WTC11 (cell line): ENCODE data around the gene TEX19.
"Not testable (repeated sequence)": the region's sequence is repeated elsewhere in the genome, so short reads cannot be mapped to it uniquely, and the experiment has no call there.

ENCODE experiments used
- CTCF ChIP-seq: fragments of 200-600 bp; IDR thresholded peaks from 2 replicates; pipeline ENCODE4 v1.8.0; 2022; ENCODE audit warnings: antibody characterized with exemption
- MAX ChIP-seq: sonication (generic); formaldehyde crosslinking; IDR thresholded peaks from 2 replicates; pipeline ENCODE4 v1.8.0; 2022; ENCODE audit warnings: mild to moderate bottlenecking, missing genetic modification reagents
- NFYB ChIP-seq: sonication (generic); formaldehyde crosslinking; conservative IDR thresholded peaks from 2 replicates; pipeline ENCODE4 v1.8.0; 2022; ENCODE audit warnings: low read depth, missing genetic modification reagents
- ZSCAN18 ChIP-seq: fragments of 250-450 bp; sonication (Bioruptor Pico); IDR thresholded peaks from 2 replicates; pipeline ENCODE4 v2.1.2; 2022; ENCODE audit warnings: mild to moderate bottlenecking, moderate library complexity

DNA sequence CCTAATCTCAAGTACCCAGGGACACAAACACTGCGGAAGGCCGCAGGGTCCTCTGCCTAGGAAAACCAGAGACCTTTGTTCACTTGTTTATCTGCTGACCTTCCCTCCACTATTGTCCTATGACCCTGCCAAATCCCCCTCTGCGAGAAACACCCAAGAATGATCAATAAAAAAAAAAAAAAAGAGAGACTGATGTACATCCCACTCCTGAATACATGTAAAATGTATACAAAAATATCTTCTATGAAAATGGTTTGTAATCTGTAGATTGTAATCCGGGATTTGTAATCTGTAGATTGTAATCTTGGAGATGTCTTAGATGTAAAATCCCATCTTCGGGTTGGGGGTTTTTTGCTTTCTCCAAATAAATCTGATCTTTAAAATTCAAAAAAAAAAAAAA, 18.2 kb downstream of the TEX19 start:
- not testable (repeated sequence) for TF ChIP-seq NFYB (CRISPR knock-in tag); MAX; ZSCAN18 (CRISPR knock-in tag); CTCF
